Astrocyte (in vitro differentiated cells and primary cell): ENCODE results near the gene PLA2G2D. TPM values are rescaled to one million over a fixed set of nuclear protein-coding genes. Genes with fewer than 3 reads are reported as not detected.

Source experiments
- DNase-seq: peaks from one replicate; pipeline ENCODE4 v3.0.0-alpha.2; 2010; ENCODE audit warnings: low read depth
- FAIRE-seq: peaks from 2 replicates; lab custom pipeline; 2011; peaks lifted over from hg19 to GRCh38; lab: Jason Lieb, UNC
- H2AFZ ChIP-seq: 2 replicates; pipeline ENCODE4 v1.6.0; 2012; ENCODE audit warnings: low read depth, low read length, inconsistent platforms
- H3K27ac ChIP-seq: 2 replicates; pipeline ENCODE4 v1.5.1; 2011; ENCODE audit warnings: low read depth, low read length, inconsistent platforms
- H3K27me3 ChIP-seq: 2 replicates; pipeline ENCODE4 v1.6.0; 2011; ENCODE audit warnings: low read length, inconsistent platforms; ENCODE audit not compliant: insufficient read depth
- H3K36me3 ChIP-seq: 2 replicates; pipeline ENCODE4 v1.5.1; 2011; ENCODE audit warnings: low read length, inconsistent platforms; ENCODE audit not compliant: insufficient read depth
- H3K4me1 ChIP-seq: 2 replicates; pipeline ENCODE4 v1.5.1; 2011; ENCODE audit warnings: low read length, inconsistent platforms; ENCODE audit not compliant: insufficient read depth
- H3K4me2 ChIP-seq: 2 replicates; pipeline ENCODE4 v1.6.0; 2012; ENCODE audit warnings: low read length, inconsistent platforms
- H3K4me3 ChIP-seq: 2 replicates; pipeline ENCODE4 v1.5.1; 2011; ENCODE audit warnings: low read depth, mild to moderate bottlenecking, low read length, inconsistent platforms; ENCODE audit not compliant: insufficient read depth
- H3K79me2 ChIP-seq: 2 replicates; pipeline ENCODE4 v1.6.0; 2012; ENCODE audit warnings: mild to moderate bottlenecking, low read length, inconsistent platforms; ENCODE audit not compliant: insufficient read depth
- H3K9ac ChIP-seq: 2 replicates; pipeline ENCODE4 v1.6.0; 2012; ENCODE audit warnings: mild to moderate bottlenecking, low read length, inconsistent platforms
- H3K9me3 ChIP-seq: 2 replicates; pipeline ENCODE4 v1.5.1; 2012; ENCODE audit warnings: low read depth, mild to moderate bottlenecking, low read length, inconsistent platforms; ENCODE audit not compliant: insufficient read depth
- H4K20me1 ChIP-seq: 2 replicates; pipeline ENCODE4 v1.6.0; 2012; ENCODE audit warnings: low read length, inconsistent platforms; ENCODE audit not compliant: insufficient read depth
- H3K27ac Mint-ChIP-seq: one replicate; pipeline ENCODE4 v1.8.0; 2021; ENCODE audit warnings: mild to moderate bottlenecking, mixed read lengths; ENCODE audit not compliant: unreplicated experiment
- H3K27me3 Mint-ChIP-seq: one replicate; pipeline ENCODE4 v1.8.0; 2021; ENCODE audit warnings: low read depth, mixed read lengths; ENCODE audit not compliant: unreplicated experiment
- H3K36me3 Mint-ChIP-seq: one replicate; pipeline ENCODE4 v1.8.0; 2021; ENCODE audit warnings: low read depth, mixed read lengths; ENCODE audit not compliant: unreplicated experiment
- H3K4me1 Mint-ChIP-seq: one replicate; pipeline ENCODE4 v1.8.0; 2021; ENCODE audit warnings: low read depth, mixed read lengths; ENCODE audit not compliant: unreplicated experiment
- H3K4me3 Mint-ChIP-seq: one replicate; pipeline ENCODE4 v1.8.0; 2021; ENCODE audit warnings: mild to moderate bottlenecking, moderate library complexity, mixed read lengths; ENCODE audit not compliant: unreplicated experiment
- H3K9me3 Mint-ChIP-seq: one replicate; pipeline ENCODE4 v1.8.0; 2021; ENCODE audit warnings: mild to moderate bottlenecking, mixed read lengths; ENCODE audit not compliant: unreplicated experiment
- EZH2 ChIP-seq: IDR thresholded peaks from 2 replicates; pipeline ENCODE4 v1.6.1; 2012; ENCODE audit warnings: mild to moderate bottlenecking, low read length, inconsistent platforms; ENCODE audit not compliant: insufficient read depth
- total RNA-seq: library from RNA; stranded (reverse); gene quantifications from 2 replicates; pipeline ENCODE4 v1.2.1, GENCODE V29; 2021
- TF ChIP-seq, protein P1 (sequence below): IDR thresholded peaks from 2 replicates; pipeline ENCODE4 v1.5.1; 2011; ENCODE audit warnings: low read depth, mild to moderate bottlenecking, inconsistent platforms, low read length, moderate library complexity; ENCODE audit not compliant: insufficient read depth

The PLA2G2D gene
- total RNA-seq, 1 donor from 2014 or later = not detected

DNA sequence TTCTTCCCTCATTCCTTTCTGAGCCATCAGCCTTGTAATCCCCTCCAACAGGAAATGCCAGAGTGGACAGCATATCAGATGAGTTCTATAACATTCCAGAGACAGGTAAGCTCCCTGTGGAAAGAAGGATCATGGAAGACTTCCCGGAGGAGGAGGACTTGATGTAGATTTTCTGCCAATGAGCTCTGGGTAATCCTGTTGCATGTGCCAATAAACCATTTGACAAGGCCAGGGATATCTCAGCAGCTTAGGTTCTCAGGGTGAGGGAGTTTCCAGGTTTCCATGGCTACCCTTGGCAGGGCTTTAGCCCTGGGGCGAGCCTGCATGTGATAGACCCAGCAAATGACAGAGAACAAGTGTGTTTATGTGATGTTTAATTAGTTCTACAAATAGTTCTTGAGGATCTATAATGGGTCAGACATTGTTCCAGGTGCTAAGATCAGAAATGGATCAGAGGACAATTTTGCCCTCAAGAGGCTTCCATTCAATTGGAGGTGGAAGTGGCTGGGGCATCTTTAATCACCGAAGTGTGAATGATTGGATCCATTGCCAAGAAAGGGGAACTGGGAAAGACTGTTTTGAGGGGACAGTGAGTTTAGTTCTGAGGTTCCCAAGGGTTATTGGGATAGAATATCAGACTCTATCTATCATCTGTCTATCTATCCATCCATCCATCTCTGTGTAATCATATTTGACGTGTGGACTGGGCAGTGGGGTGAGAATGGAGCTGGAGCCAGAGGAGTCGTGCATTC lies 42.5 kb downstream of the PLA2G2D start:
- Mint-ChIP-seq H3K27me3 (peaks cover 45% of the 10 kb centered on the region), H3K36me3 (peaks cover 3% of the 10 kb centered on the region), H3K4me1 (no peaks in the 10 kb centered on the region), H3K9me3 (peaks cover 13% of the 10 kb centered on the region), H3K4me3 (no peak overlapping the region), H3K27ac (no peak overlapping the region)
- TF ChIP-seq EZH2 = no peak
- TF ChIP-seq, protein P1, sequence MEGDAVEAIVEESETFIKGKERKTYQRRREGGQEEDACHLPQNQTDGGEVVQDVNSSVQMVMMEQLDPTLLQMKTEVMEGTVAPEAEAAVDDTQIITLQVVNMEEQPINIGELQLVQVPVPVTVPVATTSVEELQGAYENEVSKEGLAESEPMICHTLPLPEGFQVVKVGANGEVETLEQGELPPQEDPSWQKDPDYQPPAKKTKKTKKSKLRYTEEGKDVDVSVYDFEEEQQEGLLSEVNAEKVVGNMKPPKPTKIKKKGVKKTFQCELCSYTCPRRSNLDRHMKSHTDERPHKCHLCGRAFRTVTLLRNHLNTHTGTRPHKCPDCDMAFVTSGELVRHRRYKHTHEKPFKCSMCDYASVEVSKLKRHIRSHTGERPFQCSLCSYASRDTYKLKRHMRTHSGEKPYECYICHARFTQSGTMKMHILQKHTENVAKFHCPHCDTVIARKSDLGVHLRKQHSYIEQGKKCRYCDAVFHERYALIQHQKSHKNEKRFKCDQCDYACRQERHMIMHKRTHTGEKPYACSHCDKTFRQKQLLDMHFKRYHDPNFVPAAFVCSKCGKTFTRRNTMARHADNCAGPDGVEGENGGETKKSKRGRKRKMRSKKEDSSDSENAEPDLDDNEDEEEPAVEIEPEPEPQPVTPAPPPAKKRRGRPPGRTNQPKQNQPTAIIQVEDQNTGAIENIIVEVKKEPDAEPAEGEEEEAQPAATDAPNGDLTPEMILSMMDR = no peak
- H3K4me1 ChIP-seq = no peaks in the 10 kb centered on the region
- FAIRE-seq (no peak), DNase-seq (no peak)
- no peaks in the 10 kb centered on the region for H3K36me3 ChIP-seq
- H3K27me3 ChIP-seq = peaks cover 2% of the 10 kb centered on the region
- no peak overlapping the region for H3K4me2 ChIP-seq
- H4K20me1 ChIP-seq = no peaks in the 10 kb centered on the region
- H2AFZ ChIP-seq = no peak overlapping the region
- H3K9me3 ChIP-seq = no peaks in the 10 kb centered on the region
- H3K27ac ChIP-seq = no peak overlapping the region
- H3K4me3 ChIP-seq = no peak overlapping the region
- H3K79me2 ChIP-seq = no peaks in the 10 kb centered on the region
- no peak overlapping the region for H3K9ac ChIP-seq

DNA sequence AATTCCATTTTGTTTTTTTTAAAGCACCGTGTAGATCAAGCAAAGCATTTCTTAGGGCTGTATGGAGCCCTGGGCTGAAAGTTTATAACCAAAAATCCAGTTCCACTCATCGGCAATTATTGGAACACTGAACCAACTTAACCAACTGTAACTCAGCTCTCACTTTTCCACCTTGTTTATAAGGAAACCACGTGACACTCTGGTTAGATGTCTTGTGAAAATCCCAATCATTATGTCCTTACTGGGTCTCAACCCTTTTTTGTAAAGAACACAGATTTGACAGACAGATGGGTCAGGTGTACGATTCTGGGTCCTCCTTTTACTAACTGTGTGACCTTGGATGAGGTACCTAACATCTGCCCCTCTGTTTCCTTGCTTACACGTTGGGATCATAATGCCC lies 43.1 kb downstream of the PLA2G2D start:
- Mint-ChIP-seq H3K27me3 (peaks cover 46% of the 10 kb centered on the region), H3K36me3 (peaks cover 3% of the 10 kb centered on the region), H3K27ac (no peak overlapping the region), H3K4me3 (no peak overlapping the region), H3K4me1 (no peaks in the 10 kb centered on the region), H3K9me3 (peaks cover 14% of the 10 kb centered on the region)
- no peaks in the 10 kb centered on the region for H3K4me1 ChIP-seq
- no peaks in the 10 kb centered on the region for H3K9me3 ChIP-seq
- no peak overlapping the region for H3K9ac ChIP-seq
- no peak overlapping the region for H2AFZ ChIP-seq
- peaks cover 2% of the 10 kb centered on the region for H3K27me3 ChIP-seq
- no peak overlapping the region for H3K4me3 ChIP-seq
- DNase-seq = no peak
- TF ChIP-seq, protein P1 = no peak
- no peak for TF ChIP-seq EZH2
- no peak overlapping the region for H3K4me2 ChIP-seq
- no peak for FAIRE-seq
- no peaks in the 10 kb centered on the region for H3K79me2 ChIP-seq
- no peaks in the 10 kb centered on the region for H3K36me3 ChIP-seq
- no peak overlapping the region for H3K27ac ChIP-seq
- H4K20me1 ChIP-seq = no peaks in the 10 kb centered on the region

DNA sequence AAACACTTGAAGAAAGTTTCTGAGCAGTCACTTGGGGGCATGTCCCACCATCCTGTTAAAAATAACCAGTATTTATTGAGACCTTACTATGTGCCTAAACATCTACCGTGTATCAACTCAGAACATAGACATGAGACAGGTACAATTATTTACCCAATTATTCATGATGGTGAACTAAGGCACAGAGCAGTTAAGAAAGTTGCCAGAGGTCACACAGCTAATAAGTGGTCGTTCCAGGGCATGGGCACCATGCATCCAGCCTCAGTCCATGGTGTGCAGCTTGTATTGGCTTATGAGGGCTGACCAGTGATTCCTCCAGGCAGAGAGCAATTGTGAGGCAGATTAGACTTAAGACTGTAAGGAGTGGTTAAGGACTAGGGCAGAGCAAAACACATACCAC lies 44.0 kb downstream of the PLA2G2D start:
- Histone ChIP-seq H3K27me3 (peaks cover 2% of the 10 kb centered on the region), H3K4me3 (no peak overlapping the region), H3K79me2 (no peaks in the 10 kb centered on the region), H3K9ac (no peak overlapping the region), H3K4me1 (no peaks in the 10 kb centered on the region), H3K27ac (no peak overlapping the region), H3K36me3 (no peaks in the 10 kb centered on the region), H3K9me3 (no peaks in the 10 kb centered on the region), H3K4me2 (no peak overlapping the region), H2AFZ (no peak overlapping the region), H4K20me1 (no peaks in the 10 kb centered on the region)
- no peak for FAIRE-seq
- Mint-ChIP-seq H3K9me3 (peaks cover 14% of the 10 kb centered on the region), H3K36me3 (peaks cover 1% of the 10 kb centered on the region), H3K4me3 (no peak overlapping the region), H3K27me3 (peaks cover 46% of the 10 kb centered on the region), H3K27ac (no peak overlapping the region), H3K4me1 (no peaks in the 10 kb centered on the region)
- TF ChIP-seq EZH2 = no peak
- TF ChIP-seq, protein P1 = no peak
- DNase-seq = no peak
